ENCODE measurements around the gene CYP4B1. TPM values are rescaled to one million over a fixed set of nuclear protein-coding genes. Genes with fewer than 3 reads are reported as not detected.

CYP4B1 gene
- total RNA-seq, 1 donor from 2014 or later = 20.4 TPM

GRCh38 chr1:46862348-46862747, 63.5 kb downstream of the CYP4B1 start:
- no peak for DNase-seq
- intact Hi-C loops (cut with DNase I) = no loop called here
- no peak for ATAC-seq (ENCODE audit: poor library complexity)

Other genes starting within 250 kb of the CYP4B1 start
- not detected for gene KNCN, start 247.4 kb upstream of the CYP4B1 start, total RNA-seq
- gene MKNK1, start 194.8 kb upstream of the CYP4B1 start, total RNA-seq = 37.7 TPM
- gene MOB3C, start 182.2 kb upstream of the CYP4B1 start, total RNA-seq = 14.0 TPM
- 198 TPM for gene ATPAF1, start 130.7 kb upstream of the CYP4B1 start, total RNA-seq
- not detected for gene TEX38, start 127.2 kb upstream of the CYP4B1 start, total RNA-seq
- 52.4 TPM for gene EFCAB14, start 79.9 kb upstream of the CYP4B1 start, total RNA-seq
- not detected for gene CYP4A11, start 142.4 kb downstream of the CYP4B1 start, total RNA-seq
- 1.9 TPM for gene CYP4X1, start 224.6 kb downstream of the CYP4B1 start, total RNA-seq